Epithelial cell of esophagus (primary cell): Measurements from ENCODE around the gene DNASE1L2.

Experiments used
- DNase-seq: peaks from one replicate; pipeline ENCODE4 v3.0.0; 2010; ENCODE audit warnings: low read depth
- H3K4me3 ChIP-seq: 2 replicates; pipeline ENCODE4 v1.5.1; 2011; ENCODE audit warnings: mild to moderate bottlenecking, low read length, control low read depth
- CTCF ChIP-seq: IDR thresholded peaks from 2 replicates; pipeline ENCODE4 v1.5.1; 2011; ENCODE audit warnings: low read depth, mild to moderate bottlenecking, low read length, control low read depth, inconsistent platforms; ENCODE audit not compliant: insufficient read depth; ENCODE audit errors: missing control alignments

Gene DNASE1L2

GRCh38 chr16:2275476-2276367 lies 39.5 kb downstream of the DNASE1L2 start:
- no peak overlapping the region for H3K4me3 ChIP-seq
- no peak for TF ChIP-seq CTCF
- DNase-seq, result no peak

GRCh38 chr16:2276368-2277195 lies 40.3 kb downstream of the DNASE1L2 start:
- no peak overlapping the region for H3K4me3 ChIP-seq
- no peak for TF ChIP-seq CTCF
- DNase-seq, result no peak

GRCh38 chr16:2277466-2278271 lies 41.4 kb downstream of the DNASE1L2 start:
- no peak for TF ChIP-seq CTCF
- H3K4me3 ChIP-seq, result no peak overlapping the region
- DNase-seq, result no peak

- peak; percentile 15 for TF ChIP-seq CTCF
- DNase-seq, result no peak
- no peak overlapping the region for H3K4me3 ChIP-seq
These were observed 42.0 kb downstream of the DNASE1L2 start for GRCh38 chr16:2278272-2278608.

GRCh38 chr16:2278956-2279800 lies 42.9 kb downstream of the DNASE1L2 start:
- H3K4me3 ChIP-seq, result no peak overlapping the region
- DNase-seq, result no peak
- TF ChIP-seq CTCF, result no peak

GRCh38 chr16:2280461-2280860 lies 44.2 kb downstream of the DNASE1L2 start:
- H3K4me3 ChIP-seq, result no peak overlapping the region
- DNase-seq, result no peak
- TF ChIP-seq CTCF, result no peak
